ENCODE measurements around the gene TBL1X.

GRCh38 chrX:9467146-9467545 lies 2.3 kb downstream of the TBL1X start:
- TF ChIP-seq CTCF (conservative IDR thresholded peaks at IDR 0.05; ENCODE audit: low read length) = no peak
- no peak for TF ChIP-seq EZH2phosphoT487 (IDR thresholded peaks at IDR 0.05; ENCODE audit: borderline replicate concordance, low read depth, low read length)

Data from OCI-LY7 (cell line).